K562 (cell line): ENCODE data around the gene TRIM44. TPM values are rescaled to one million over a fixed set of nuclear protein-coding genes. Genes with fewer than 3 reads are reported as not detected.

Source experiments
- AFF1 ChIP-seq, 2 experiments: fragments of 450-650 bp; IDR thresholded peaks; 2 replicates each; pipeline ENCODE4 v1.6.1; 2018; ENCODE audit warnings: mild to moderate bottlenecking in 2 of 2, low read depth in 1 of 2; ENCODE audit not compliant: partially characterized antibody in 2 of 2
- ATF2 ChIP-seq: sonication (generic); formaldehyde crosslinking; IDR thresholded peaks from 2 replicates; pipeline ENCODE4 v1.8.1; 2022; ENCODE audit warnings: missing genetic modification reagents
- DIDO1 ChIP-seq: fragments of 450-650 bp; IDR thresholded peaks from 2 replicates; pipeline ENCODE4 v1.6.1; 2016; ENCODE audit warnings: low read depth, missing biosample characterization, missing genetic modification characterization
- DMBX1 ChIP-seq: fragments of 250-450 bp; sonication (Bioruptor Pico); IDR thresholded peaks from 2 replicates; pipeline ENCODE4 v1.8.0; 2022; ENCODE audit warnings: inconsistent platforms, mild to moderate bottlenecking, moderate library complexity, borderline replicate concordance
- DNMT1 ChIP-seq: fragments of 450-650 bp; IDR thresholded peaks from 2 replicates; pipeline ENCODE4 v1.6.1; 2016; ENCODE audit warnings: antibody characterized with exemption, mild to moderate bottlenecking
- KDM4B ChIP-seq, 2 experiments: fragments of 450-650 bp in 1 of 2; sonication (generic) in 1 of 2; IDR thresholded peaks; 2 replicates each; pipeline ENCODE4 v1.6.1; 2016 to 2017; ENCODE audit warnings: borderline replicate concordance in 2 of 2, antibody characterized with exemption in 1 of 2, low read depth in 1 of 2, mild to moderate bottlenecking in 1 of 2
- RBM25 ChIP-seq: fragments of 200-400 bp; formaldehyde crosslinking; IDR thresholded peaks from 2 replicates; pipeline ENCODE4 v1.6.1; 2018; ENCODE audit warnings: low read length, low read depth, moderate library complexity; ENCODE audit not compliant: severe bottlenecking
- SAFB2 ChIP-seq: fragments of 200-400 bp; formaldehyde crosslinking; IDR thresholded peaks from 2 replicates; pipeline ENCODE4 v1.6.1; 2018; ENCODE audit warnings: borderline replicate concordance, low read length, low read depth, moderate library complexity; ENCODE audit not compliant: severe bottlenecking
- SNRNP70 ChIP-seq: fragments of 200-400 bp; formaldehyde crosslinking; optimal IDR thresholded peaks from 2 replicates; pipeline ENCODE3; 2017; ENCODE audit warnings: low read depth, low read length
- STAG1 ChIP-seq: sonication (generic); formaldehyde crosslinking; IDR thresholded peaks from 2 replicates; pipeline ENCODE4 v1.5.0; 2020; ENCODE audit warnings: missing genetic modification reagents, borderline replicate concordance
- TCF7 ChIP-seq: sonication (generic); IDR thresholded peaks from 2 replicates; pipeline ENCODE4 v1.6.1; 2016; ENCODE audit warnings: antibody characterized with exemption, borderline replicate concordance
- XRCC3 ChIP-seq: fragments of 450-650 bp; IDR thresholded peaks from 2 replicates; pipeline ENCODE4 v1.6.1; 2017; ENCODE audit warnings: mild to moderate bottlenecking, moderate library complexity
- ZFP30 ChIP-seq: fragments of 250-450 bp; sonication (Bioruptor Pico); IDR thresholded peaks from 2 replicates; pipeline ENCODE4 v1.8.0; 2022; ENCODE audit warnings: moderate library complexity, mild to moderate bottlenecking, inconsistent platforms, borderline replicate concordance
- polyA plus RNA-seq, 8 experiments: library from polyadenylated mRNA; depleted of rRNA in 4 of 8; stranded (reverse) in 5 of 8; unstranded in 3 of 8; fragments of >200 nt; fragmentation: Nextera tagmentation in 2 of 8; fragmentation: Illumina TruSeq in 1 of 8; extraction: Ambion mirVana in 2 of 8; extraction: Trizol in 1 of 8; gene quantifications; 2 replicates each; pipeline versions ENCODE4 v1.2.1 to v1.2.3, GENCODE V29; 2011 to 2014; ENCODE audit warnings: inconsistent platforms in 1 of 8, missing spikeins in 1 of 8
- total RNA-seq, 7 experiments: library from RNA; depleted of rRNA in 6 of 7; stranded (reverse); fragments of >200 nt in 6 of 7; fragmentation: Illumina TruSeq in 2 of 7; extraction: Trizol in 2 of 7; gene quantifications; 2 replicates each; pipeline versions ENCODE4 v1.2.1 to v1.2.3, GENCODE V29; 2011 to 2021; ENCODE audit warnings: low replicate concordance in 1 of 7
- TF ChIP-seq, protein P1 (sequence below): fragments of 450-650 bp; IDR thresholded peaks from 2 replicates; pipeline ENCODE4 v1.6.1; 2017; ENCODE audit warnings: antibody characterized with exemption, mild to moderate bottlenecking
- TF ChIP-seq, protein P2 (sequence below): fragments of 250-450 bp; sonication (Bioruptor Pico); IDR thresholded peaks from 2 replicates; pipeline ENCODE4 v1.5.0; 2021
- TF ChIP-seq, protein P3 (sequence below): fragments of 450-650 bp; IDR thresholded peaks from 2 replicates; pipeline ENCODE4 v1.6.1; 2016; ENCODE audit warnings: mild to moderate bottlenecking

The TRIM44 gene
- total and polyA plus RNA-seq, 9 of the 15 experiments (the other 6 are each of a cell fraction or from before 2014, with no cell fraction given): 8.3 to 105 (median 37.2) TPM

GRCh38 chr11:35663408-35663702 lies 780 bp downstream of the TRIM44 start (continued):
- no peak for TF ChIP-seq AFF1 (IDR thresholded peaks at IDR 0.05; ENCODE audit: low read depth in 1 of 2, partially characterized antibody in 2 of 2)
- TF ChIP-seq, protein P1, sequence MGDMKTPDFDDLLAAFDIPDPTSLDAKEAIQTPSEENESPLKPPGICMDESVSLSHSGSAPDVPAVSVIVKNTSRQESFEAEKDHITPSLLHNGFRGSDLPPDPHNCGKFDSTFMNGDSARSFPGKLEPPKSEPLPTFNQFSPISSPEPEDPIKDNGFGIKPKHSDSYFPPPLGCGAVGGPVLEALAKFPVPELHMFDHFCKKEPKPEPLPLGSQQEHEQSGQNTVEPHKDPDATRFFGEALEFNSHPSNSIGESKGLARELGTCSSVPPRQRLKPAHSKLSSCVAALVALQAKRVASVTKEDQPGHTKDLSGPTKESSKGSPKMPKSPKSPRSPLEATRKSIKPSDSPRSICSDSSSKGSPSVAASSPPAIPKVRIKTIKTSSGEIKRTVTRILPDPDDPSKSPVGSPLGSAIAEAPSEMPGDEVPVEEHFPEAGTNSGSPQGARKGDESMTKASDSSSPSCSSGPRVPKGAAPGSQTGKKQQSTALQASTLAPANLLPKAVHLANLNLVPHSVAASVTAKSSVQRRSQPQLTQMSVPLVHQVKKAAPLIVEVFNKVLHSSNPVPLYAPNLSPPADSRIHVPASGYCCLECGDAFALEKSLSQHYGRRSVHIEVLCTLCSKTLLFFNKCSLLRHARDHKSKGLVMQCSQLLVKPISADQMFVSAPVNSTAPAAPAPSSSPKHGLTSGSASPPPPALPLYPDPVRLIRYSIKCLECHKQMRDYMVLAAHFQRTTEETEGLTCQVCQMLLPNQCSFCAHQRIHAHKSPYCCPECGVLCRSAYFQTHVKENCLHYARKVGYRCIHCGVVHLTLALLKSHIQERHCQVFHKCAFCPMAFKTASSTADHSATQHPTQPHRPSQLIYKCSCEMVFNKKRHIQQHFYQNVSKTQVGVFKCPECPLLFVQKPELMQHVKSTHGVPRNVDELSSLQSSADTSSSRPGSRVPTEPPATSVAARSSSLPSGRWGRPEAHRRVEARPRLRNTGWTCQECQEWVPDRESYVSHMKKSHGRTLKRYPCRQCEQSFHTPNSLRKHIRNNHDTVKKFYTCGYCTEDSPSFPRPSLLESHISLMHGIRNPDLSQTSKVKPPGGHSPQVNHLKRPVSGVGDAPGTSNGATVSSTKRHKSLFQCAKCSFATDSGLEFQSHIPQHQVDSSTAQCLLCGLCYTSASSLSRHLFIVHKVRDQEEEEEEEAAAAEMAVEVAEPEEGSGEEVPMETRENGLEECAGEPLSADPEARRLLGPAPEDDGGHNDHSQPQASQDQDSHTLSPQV: no peak
- TF ChIP-seq ZFP30 (CRISPR knock-in tag): no peak
- TF ChIP-seq XRCC3: no peak
- no peak for TF ChIP-seq ATF2 (CRISPR knock-in tag)
- no peak for TF ChIP-seq TCF7
- peak; percentile 24; the same call in 1 of the 2 replicates for TF ChIP-seq DIDO1 (tag)
- no peak for TF ChIP-seq RBM25
- TF ChIP-seq STAG1 (CRISPR knock-in tag): no peak
- TF ChIP-seq KDM4B (IDR thresholded peaks at IDR 0.05; ENCODE audit: borderline replicate concordance in 2 of 2, low read depth in 1 of 2): no peak
- TF ChIP-seq SAFB2: no peak
- no peak for TF ChIP-seq DNMT1
- TF ChIP-seq DMBX1 (CRISPR knock-in tag): no peak
- TF ChIP-seq SNRNP70: no peak
- TF ChIP-seq, protein P2, sequence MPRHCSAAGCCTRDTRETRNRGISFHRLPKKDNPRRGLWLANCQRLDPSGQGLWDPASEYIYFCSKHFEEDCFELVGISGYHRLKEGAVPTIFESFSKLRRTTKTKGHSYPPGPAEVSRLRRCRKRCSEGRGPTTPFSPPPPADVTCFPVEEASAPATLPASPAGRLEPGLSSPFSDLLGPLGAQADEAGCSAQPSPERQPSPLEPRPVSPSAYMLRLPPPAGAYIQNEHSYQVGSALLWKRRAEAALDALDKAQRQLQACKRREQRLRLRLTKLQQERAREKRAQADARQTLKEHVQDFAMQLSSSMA: no peak
- TF ChIP-seq, protein P3, sequence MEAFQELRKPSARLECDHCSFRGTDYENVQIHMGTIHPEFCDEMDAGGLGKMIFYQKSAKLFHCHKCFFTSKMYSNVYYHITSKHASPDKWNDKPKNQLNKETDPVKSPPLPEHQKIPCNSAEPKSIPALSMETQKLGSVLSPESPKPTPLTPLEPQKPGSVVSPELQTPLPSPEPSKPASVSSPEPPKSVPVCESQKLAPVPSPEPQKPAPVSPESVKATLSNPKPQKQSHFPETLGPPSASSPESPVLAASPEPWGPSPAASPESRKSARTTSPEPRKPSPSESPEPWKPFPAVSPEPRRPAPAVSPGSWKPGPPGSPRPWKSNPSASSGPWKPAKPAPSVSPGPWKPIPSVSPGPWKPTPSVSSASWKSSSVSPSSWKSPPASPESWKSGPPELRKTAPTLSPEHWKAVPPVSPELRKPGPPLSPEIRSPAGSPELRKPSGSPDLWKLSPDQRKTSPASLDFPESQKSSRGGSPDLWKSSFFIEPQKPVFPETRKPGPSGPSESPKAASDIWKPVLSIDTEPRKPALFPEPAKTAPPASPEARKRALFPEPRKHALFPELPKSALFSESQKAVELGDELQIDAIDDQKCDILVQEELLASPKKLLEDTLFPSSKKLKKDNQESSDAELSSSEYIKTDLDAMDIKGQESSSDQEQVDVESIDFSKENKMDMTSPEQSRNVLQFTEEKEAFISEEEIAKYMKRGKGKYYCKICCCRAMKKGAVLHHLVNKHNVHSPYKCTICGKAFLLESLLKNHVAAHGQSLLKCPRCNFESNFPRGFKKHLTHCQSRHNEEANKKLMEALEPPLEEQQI: no peak
